NCI-H1694 (cell line): ENCODE results near the gene TMOD3.

Experiments used
- DNase-seq: peaks from one replicate; lab custom pipeline; 2025; lab: John Stamatoyannopoulos, UW

The TMOD3 gene

GRCh38 chr15:51908316-51908715 is 78.9 kb downstream of the TMOD3 start:
- DNase-seq: no peak

- DNase-seq: no peak
Observed at GRCh38 chr15:51909584-51909983, 80.1 kb downstream of the TMOD3 start.

GRCh38 chr15:51912528-51912927 is 83.1 kb downstream of the TMOD3 start:
- DNase-seq: no peak

GRCh38 chr15:51917493-51917892 is 88.0 kb downstream of the TMOD3 start:
- DNase-seq: no peak

GRCh38 chr15:51924156-51925068 is 95.0 kb downstream of the TMOD3 start:
- no peak for DNase-seq

- DNase-seq: no peak
Observed at GRCh38 chr15:51926809-51927208, 97.4 kb downstream of the TMOD3 start.

GRCh38 chr15:51931016-51931415 is 101.6 kb downstream of the TMOD3 start:
- no peak for DNase-seq

GRCh38 chr15:51931638-51932037 is 102.2 kb downstream of the TMOD3 start:
- no peak for DNase-seq

- no peak for DNase-seq
Observed at GRCh38 chr15:51932161-51932560, 102.7 kb downstream of the TMOD3 start.

- DNase-seq: no peak
Observed at GRCh38 chr15:51935466-51936104, 106.1 kb downstream of the TMOD3 start.

- no peak for DNase-seq
Observed at GRCh38 chr15:51936105-51936478, 106.6 kb downstream of the TMOD3 start.

GRCh38 chr15:51938286-51938685 is 108.8 kb downstream of the TMOD3 start:
- DNase-seq: no peak

- no peak for DNase-seq
Observed at GRCh38 chr15:51939216-51939615, 109.8 kb downstream of the TMOD3 start.

GRCh38 chr15:51947124-51947523 is 117.7 kb downstream of the TMOD3 start:
- DNase-seq: no peak

GRCh38 chr15:51952805-51953204 is 123.4 kb downstream of the TMOD3 start:
- DNase-seq: no peak

GRCh38 chr15:51955504-51955903 is 126.1 kb downstream of the TMOD3 start:
- no peak for DNase-seq
